Astrocyte (in vitro differentiated cells and primary cell): ENCODE results near the gene FAM120B. TPM values are rescaled to one million over a fixed set of nuclear protein-coding genes. Genes with fewer than 3 reads are reported as not detected.

ENCODE experiments used
- DNase-seq: peaks from one replicate; pipeline ENCODE4 v3.0.0-alpha.2; 2010; ENCODE audit warnings: low read depth
- FAIRE-seq: peaks from 2 replicates; lab custom pipeline; 2011; peaks lifted over from hg19 to GRCh38; lab: Jason Lieb, UNC
- H2AFZ ChIP-seq: 2 replicates; pipeline ENCODE4 v1.6.0; 2012; ENCODE audit warnings: low read depth, low read length, inconsistent platforms
- H3K27ac ChIP-seq: 2 replicates; pipeline ENCODE4 v1.5.1; 2011; ENCODE audit warnings: low read depth, low read length, inconsistent platforms
- H3K27me3 ChIP-seq: 2 replicates; pipeline ENCODE4 v1.6.0; 2011; ENCODE audit warnings: low read length, inconsistent platforms; ENCODE audit not compliant: insufficient read depth
- H3K36me3 ChIP-seq: 2 replicates; pipeline ENCODE4 v1.5.1; 2011; ENCODE audit warnings: low read length, inconsistent platforms; ENCODE audit not compliant: insufficient read depth
- H3K4me1 ChIP-seq: 2 replicates; pipeline ENCODE4 v1.5.1; 2011; ENCODE audit warnings: low read length, inconsistent platforms; ENCODE audit not compliant: insufficient read depth
- H3K4me2 ChIP-seq: 2 replicates; pipeline ENCODE4 v1.6.0; 2012; ENCODE audit warnings: low read length, inconsistent platforms
- H3K4me3 ChIP-seq: 2 replicates; pipeline ENCODE4 v1.5.1; 2011; ENCODE audit warnings: low read depth, mild to moderate bottlenecking, low read length, inconsistent platforms; ENCODE audit not compliant: insufficient read depth
- H3K79me2 ChIP-seq: 2 replicates; pipeline ENCODE4 v1.6.0; 2012; ENCODE audit warnings: mild to moderate bottlenecking, low read length, inconsistent platforms; ENCODE audit not compliant: insufficient read depth
- H3K9ac ChIP-seq: 2 replicates; pipeline ENCODE4 v1.6.0; 2012; ENCODE audit warnings: mild to moderate bottlenecking, low read length, inconsistent platforms
- H3K9me3 ChIP-seq: 2 replicates; pipeline ENCODE4 v1.5.1; 2012; ENCODE audit warnings: low read depth, mild to moderate bottlenecking, low read length, inconsistent platforms; ENCODE audit not compliant: insufficient read depth
- H4K20me1 ChIP-seq: 2 replicates; pipeline ENCODE4 v1.6.0; 2012; ENCODE audit warnings: low read length, inconsistent platforms; ENCODE audit not compliant: insufficient read depth
- H3K27ac Mint-ChIP-seq: one replicate; pipeline ENCODE4 v1.8.0; 2021; ENCODE audit warnings: mild to moderate bottlenecking, mixed read lengths; ENCODE audit not compliant: unreplicated experiment
- H3K27me3 Mint-ChIP-seq: one replicate; pipeline ENCODE4 v1.8.0; 2021; ENCODE audit warnings: low read depth, mixed read lengths; ENCODE audit not compliant: unreplicated experiment
- H3K36me3 Mint-ChIP-seq: one replicate; pipeline ENCODE4 v1.8.0; 2021; ENCODE audit warnings: low read depth, mixed read lengths; ENCODE audit not compliant: unreplicated experiment
- H3K4me1 Mint-ChIP-seq: one replicate; pipeline ENCODE4 v1.8.0; 2021; ENCODE audit warnings: low read depth, mixed read lengths; ENCODE audit not compliant: unreplicated experiment
- H3K4me3 Mint-ChIP-seq: one replicate; pipeline ENCODE4 v1.8.0; 2021; ENCODE audit warnings: mild to moderate bottlenecking, moderate library complexity, mixed read lengths; ENCODE audit not compliant: unreplicated experiment
- H3K9me3 Mint-ChIP-seq: one replicate; pipeline ENCODE4 v1.8.0; 2021; ENCODE audit warnings: mild to moderate bottlenecking, mixed read lengths; ENCODE audit not compliant: unreplicated experiment
- EZH2 ChIP-seq: IDR thresholded peaks from 2 replicates; pipeline ENCODE4 v1.6.1; 2012; ENCODE audit warnings: mild to moderate bottlenecking, low read length, inconsistent platforms; ENCODE audit not compliant: insufficient read depth
- total RNA-seq: library from RNA; stranded (reverse); gene quantifications from 2 replicates; pipeline ENCODE4 v1.2.1, GENCODE V29; 2021
- TF ChIP-seq, protein P1 (sequence below): IDR thresholded peaks from 2 replicates; pipeline ENCODE4 v1.5.1; 2011; ENCODE audit warnings: low read depth, mild to moderate bottlenecking, inconsistent platforms, low read length, moderate library complexity; ENCODE audit not compliant: insufficient read depth

FAM120B gene
- total RNA-seq, 1 donor from 2014 or later, result 29.8 TPM

DNA sequence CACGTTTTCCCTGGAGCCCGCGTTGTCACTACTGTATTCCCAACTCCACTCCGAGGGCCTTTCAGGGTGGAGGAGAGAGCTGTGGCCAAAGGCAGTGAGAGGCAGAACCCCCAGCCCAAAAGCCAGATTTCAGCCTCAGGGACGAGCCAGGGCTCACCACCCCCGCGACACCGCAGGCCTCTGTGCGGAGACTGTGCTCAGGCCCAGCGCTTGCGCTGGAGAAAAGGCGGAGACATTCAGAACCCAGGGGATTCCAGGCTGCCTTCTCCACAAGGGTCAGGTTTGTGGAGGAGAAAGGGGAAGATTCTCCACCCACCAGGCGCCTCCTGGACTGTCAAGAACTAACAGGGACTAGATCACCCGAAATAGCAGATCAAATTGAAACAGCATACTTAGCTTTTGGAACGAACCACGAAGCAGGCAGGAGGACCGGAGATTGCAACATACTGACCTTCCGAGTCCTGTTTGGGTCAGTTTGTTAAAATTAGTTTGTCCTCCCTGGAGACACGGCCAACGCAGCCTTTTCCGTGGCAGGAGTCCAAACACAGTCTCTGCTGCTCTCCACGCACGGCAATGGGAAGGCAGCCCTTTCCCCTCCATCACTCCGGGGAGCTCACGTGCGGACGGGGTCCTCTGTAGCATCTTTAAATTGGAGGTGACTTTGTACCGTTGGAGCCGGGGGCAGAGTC lies 30.0 kb upstream of the FAM120B start:
- TF ChIP-seq EZH2, result no peak
- TF ChIP-seq, protein P1, sequence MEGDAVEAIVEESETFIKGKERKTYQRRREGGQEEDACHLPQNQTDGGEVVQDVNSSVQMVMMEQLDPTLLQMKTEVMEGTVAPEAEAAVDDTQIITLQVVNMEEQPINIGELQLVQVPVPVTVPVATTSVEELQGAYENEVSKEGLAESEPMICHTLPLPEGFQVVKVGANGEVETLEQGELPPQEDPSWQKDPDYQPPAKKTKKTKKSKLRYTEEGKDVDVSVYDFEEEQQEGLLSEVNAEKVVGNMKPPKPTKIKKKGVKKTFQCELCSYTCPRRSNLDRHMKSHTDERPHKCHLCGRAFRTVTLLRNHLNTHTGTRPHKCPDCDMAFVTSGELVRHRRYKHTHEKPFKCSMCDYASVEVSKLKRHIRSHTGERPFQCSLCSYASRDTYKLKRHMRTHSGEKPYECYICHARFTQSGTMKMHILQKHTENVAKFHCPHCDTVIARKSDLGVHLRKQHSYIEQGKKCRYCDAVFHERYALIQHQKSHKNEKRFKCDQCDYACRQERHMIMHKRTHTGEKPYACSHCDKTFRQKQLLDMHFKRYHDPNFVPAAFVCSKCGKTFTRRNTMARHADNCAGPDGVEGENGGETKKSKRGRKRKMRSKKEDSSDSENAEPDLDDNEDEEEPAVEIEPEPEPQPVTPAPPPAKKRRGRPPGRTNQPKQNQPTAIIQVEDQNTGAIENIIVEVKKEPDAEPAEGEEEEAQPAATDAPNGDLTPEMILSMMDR, result no peak
- H3K4me2 ChIP-seq, result no peak overlapping the region
- H2AFZ ChIP-seq, result no peak overlapping the region
- no peaks in the 10 kb centered on the region for H3K4me1 ChIP-seq
- no peaks in the 10 kb centered on the region for H3K79me2 ChIP-seq
- Mint-ChIP-seq H3K4me1 (no peaks in the 10 kb centered on the region), H3K9me3 (no peaks in the 10 kb centered on the region), H3K27me3 (peaks cover 67% of the 10 kb centered on the region), H3K36me3 (peaks cover 2% of the 10 kb centered on the region), H3K27ac (no peak overlapping the region), H3K4me3 (no peak overlapping the region)
- DNase-seq, result no peak
- no peaks in the 10 kb centered on the region for H3K36me3 ChIP-seq
- H3K27me3 ChIP-seq, result peaks cover 9% of the 10 kb centered on the region
- H3K27ac ChIP-seq, result no peak overlapping the region
- H3K9ac ChIP-seq, result no peak overlapping the region
- H3K4me3 ChIP-seq, result no peak overlapping the region
- no peaks in the 10 kb centered on the region for H3K9me3 ChIP-seq
- no peaks in the 10 kb centered on the region for H4K20me1 ChIP-seq
- no peak for FAIRE-seq

DNA sequence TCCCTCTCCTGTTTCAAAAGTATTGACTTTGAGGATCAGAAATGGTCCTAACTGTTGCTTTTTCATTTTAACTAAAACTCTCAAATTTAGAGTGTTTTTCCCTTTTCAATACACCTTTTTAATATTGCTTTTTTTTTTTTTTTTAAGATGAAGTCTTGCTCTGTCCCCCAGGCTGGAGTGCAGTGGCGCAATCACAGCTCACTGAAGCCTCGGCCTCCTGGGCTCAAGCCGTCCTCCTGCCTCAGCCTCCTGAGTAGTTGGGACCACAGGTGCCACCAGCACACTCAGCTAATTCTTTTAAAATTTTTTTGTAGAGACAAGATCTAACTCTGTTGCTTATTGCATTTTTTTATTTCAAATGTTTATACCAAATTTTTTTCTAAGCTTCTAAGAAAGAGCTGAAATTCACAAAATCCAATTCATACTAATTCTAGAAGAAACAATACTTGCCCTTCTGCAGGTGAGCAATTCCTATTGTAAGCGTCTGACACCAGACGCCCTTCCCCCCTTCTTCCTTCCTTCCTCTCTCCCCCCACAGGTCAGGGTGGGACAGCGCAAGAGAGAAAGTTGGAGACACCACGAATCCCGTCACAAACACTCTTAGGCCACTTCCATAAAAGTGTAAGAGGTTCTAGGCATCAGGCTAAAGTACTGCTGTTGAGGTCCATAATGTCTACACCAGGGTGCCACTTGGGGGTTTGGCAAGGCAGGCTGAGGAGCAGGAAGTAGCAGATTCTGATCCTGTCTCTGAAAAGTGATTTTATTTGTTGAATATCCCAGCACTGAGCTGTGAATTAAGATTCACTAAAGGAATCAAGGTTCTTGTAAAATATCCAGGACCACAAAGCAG lies 28.4 kb upstream of the FAM120B start:
- Histone ChIP-seq H3K79me2 (no peaks in the 10 kb centered on the region), H4K20me1 (no peaks in the 10 kb centered on the region), H3K9me3 (no peaks in the 10 kb centered on the region), H3K27ac (no peak overlapping the region), H3K4me2 (no peak overlapping the region), H3K36me3 (no peaks in the 10 kb centered on the region), H3K9ac (no peak overlapping the region), H2AFZ (no peak overlapping the region), H3K4me1 (no peaks in the 10 kb centered on the region), H3K27me3 (peaks cover 9% of the 10 kb centered on the region), H3K4me3 (no peak overlapping the region)
- Mint-ChIP-seq H3K27ac (no peak overlapping the region), H3K27me3 (peaks cover 62% of the 10 kb centered on the region), H3K36me3 (peaks cover 2% of the 10 kb centered on the region), H3K4me3 (no peak overlapping the region), H3K4me1 (no peaks in the 10 kb centered on the region), H3K9me3 (no peaks in the 10 kb centered on the region)
- no peak for TF ChIP-seq EZH2
- TF ChIP-seq, protein P1, result no peak
- DNase-seq (no peak), FAIRE-seq (no peak)

DNA sequence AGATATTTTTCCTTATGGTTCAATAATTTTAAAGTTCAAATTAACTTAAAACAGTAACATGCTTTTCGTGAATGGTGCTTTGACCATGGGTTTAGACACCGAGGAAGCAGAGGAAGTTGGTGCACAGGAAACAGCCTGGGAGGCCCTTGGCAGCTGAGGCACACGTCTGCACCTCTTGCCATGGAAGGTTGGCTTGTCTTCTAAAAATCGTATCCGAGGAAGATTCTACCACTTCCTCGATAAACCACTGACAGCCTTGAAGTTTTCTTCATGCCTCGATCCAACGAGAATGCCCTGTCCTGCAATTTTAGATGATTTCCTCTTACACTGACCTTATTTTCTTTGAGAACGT lies 27.8 kb upstream of the FAM120B start:
- Mint-ChIP-seq H3K27me3 (peaks cover 58% of the 10 kb centered on the region), H3K9me3 (no peaks in the 10 kb centered on the region), H3K4me1 (no peaks in the 10 kb centered on the region), H3K36me3 (peaks cover 2% of the 10 kb centered on the region), H3K27ac (no peak overlapping the region), H3K4me3 (no peak overlapping the region)
- Histone ChIP-seq H3K9me3 (no peaks in the 10 kb centered on the region), H3K4me2 (no peak overlapping the region), H3K36me3 (no peaks in the 10 kb centered on the region), H2AFZ (no peak overlapping the region), H3K4me3 (no peak overlapping the region), H3K27me3 (peaks cover 9% of the 10 kb centered on the region), H3K79me2 (no peaks in the 10 kb centered on the region), H3K9ac (no peak overlapping the region), H4K20me1 (no peaks in the 10 kb centered on the region), H3K4me1 (no peaks in the 10 kb centered on the region), H3K27ac (no peak overlapping the region)
- DNase-seq (no peak), FAIRE-seq (no peak)
- TF ChIP-seq EZH2, result no peak
- TF ChIP-seq, protein P1, result no peak
